ENCODE measurements around the gene PTPN3.

GRCh38 chr9:109450346-109450745 is 47.8 kb downstream of the PTPN3 start:
- TF ChIP-seq POLR2A (IDR thresholded peaks at IDR 0.05; ENCODE audit: low read depth, low read length) (no peak), EZH2 (IDR thresholded peaks at IDR 0.05; ENCODE audit: borderline replicate concordance, control insufficient read depth, low read depth, low read length) (no peak), RCOR1 (conservative IDR thresholded peaks at IDR 0.05; ENCODE audit: low read depth, low read length) (no peak), CTCF (IDR thresholded peaks at IDR 0.05 in 2 of 3, conservative IDR thresholded peaks at IDR 0.05 in 1 of 3; ENCODE audit: control insufficient read depth in 2 of 3, extremely low read depth in 1 of 3, insufficient read depth in 1 of 3, low read depth in 3 of 3, low read length in 3 of 3) (no peak), MYC (IDR thresholded peaks at IDR 0.05; ENCODE audit: insufficient read depth, insufficient read length, insufficient replicate concordance, low read length, severe bottlenecking) (no peak)

All from GM12878 (cell line).